Lung (tissue), 12 donors: ENCODE results near the gene ELAC2. TPM values are rescaled to one million over a fixed set of nuclear protein-coding genes. Genes with fewer than 3 reads are reported as not detected.

Experiments
- ATAC-seq: fragments of 200-7000 bp; cut with Tn5 transposase; one replicate; pipeline ENCODE4 v1.9.1; 2020; ENCODE audit warnings: moderate number of reproducible peaks; ENCODE audit not compliant: insufficient read depth, low FRiP score
- DNase-seq, 3 donors: peaks; one replicate each; pipeline ENCODE4 v3.0.0-alpha.2; 2013 to 2017
- H3K27ac ChIP-seq, 2 donors: one replicate each; pipeline ENCODE4 v1.5.1; 2013; ENCODE audit warnings: mild to moderate bottlenecking in 2 of 2, moderate library complexity in 2 of 2, control low read depth in 1 of 2, inconsistent platforms in 1 of 2, low read depth in 1 of 2, low read length in 1 of 2
- H3K27me3 ChIP-seq, 3 donors: one replicate each; pipeline ENCODE4 v1.5.1; 2013; ENCODE audit warnings: low read length in 2 of 3; ENCODE audit not compliant: control insufficient read depth in 3 of 3, insufficient read depth in 3 of 3
- H3K36me3 ChIP-seq, 4 donors: one replicate each; pipeline ENCODE4 v1.5.1; 2013; ENCODE audit warnings: low read length in 4 of 4, mild to moderate bottlenecking in 1 of 4, moderate library complexity in 1 of 4; ENCODE audit not compliant: control insufficient read depth in 4 of 4, insufficient read depth in 4 of 4
- H3K4me1 ChIP-seq, 5 donors: one replicate each; pipeline ENCODE4 v1.5.1; 2013; ENCODE audit warnings: low read length in 5 of 5, mild to moderate bottlenecking in 2 of 5, moderate library complexity in 1 of 5; ENCODE audit not compliant: control insufficient read depth in 5 of 5, insufficient read depth in 5 of 5
- H3K4me3 ChIP-seq: one replicate; pipeline ENCODE4 v1.5.1; 2013; ENCODE audit warnings: mild to moderate bottlenecking, control low read depth, moderate library complexity
- H3K9ac ChIP-seq, 2 donors: one replicate each; pipeline ENCODE4 v1.5.1; 2013; ENCODE audit warnings: low read length in 2 of 2, control low read depth in 1 of 2; ENCODE audit not compliant: insufficient read depth in 1 of 2
- H3K9me3 ChIP-seq, 4 donors: one replicate each; pipeline ENCODE4 v1.5.1; 2013; ENCODE audit warnings: low read length in 3 of 4, mild to moderate bottlenecking in 1 of 4, moderate library complexity in 1 of 4; ENCODE audit not compliant: control insufficient read depth in 4 of 4, insufficient read depth in 3 of 4
- WGBS, 2 donors: extraction: QIAGEN DNeasy Blood & Tissue Kit; methylation state at CpG; one replicate each; pipeline ENCODE4 v1.1.7; 2013; 5-methylcytosine and 5-hydroxymethylcytosine counted together
- polyA plus RNA-seq, 2 donors: library from polyadenylated mRNA; stranded (reverse); fragments of 200-250 nt; gene quantifications; one replicate each; pipeline ENCODE4 v1.2.1, GENCODE V29; 2013
- total RNA-seq, 2 donors: library from RNA; depleted of rRNA in 1 of 2; stranded (reverse); fragments of >200 nt in 1 of 2; gene quantifications; one replicate each; pipeline ENCODE4 v1.2.1, GENCODE V29; 2014 to 2021
- TF ChIP-seq, protein P1 (sequence below): IDR thresholded peaks from 2 replicates; pipeline ENCODE4 v1.5.1; 2012; ENCODE audit warnings: mild to moderate bottlenecking; ENCODE audit errors: control extremely low read depth, extremely low read depth
- donor health status: control.
- donor health status: control.
- donor health status: Bipolar disorder and iron deficiency.
- donor health status: healthy.
- donor health status: DM: yes; HTN: yes; CAD: no.

ELAC2 gene
- total and polyA plus RNA-seq, 4 donors = 24.1 to 76.4 (median 45.5) TPM

GRCh38 chr17:12995106-12995895, 22.5 kb downstream of the ELAC2 start:
- no peak for ATAC-seq

GRCh38 chr17:12994341-12995074, 23.3 kb downstream of the ELAC2 start:
- Histone ChIP-seq H3K4me3 (no peak overlapping the region), H3K9me3 (peaks cover 0 to 1% (median 0%) of the 10 kb centered on the region in 4 donors), H3K27me3 (no peaks in the 10 kb centered on the region), H3K27ac (no peak overlapping the region), H3K36me3 (peaks cover 43 to 81% (median 56%) of the 10 kb centered on the region in 4 donors), H3K4me1 (no peaks in the 10 kb centered on the region), H3K9ac (no peak overlapping the region)
- DNase-seq (no peak), ATAC-seq (no peak)
- WGBS, 2 donors = 91 to 95% methylated on average over 19 of the region's 19 CpGs
- TF ChIP-seq, protein P1, sequence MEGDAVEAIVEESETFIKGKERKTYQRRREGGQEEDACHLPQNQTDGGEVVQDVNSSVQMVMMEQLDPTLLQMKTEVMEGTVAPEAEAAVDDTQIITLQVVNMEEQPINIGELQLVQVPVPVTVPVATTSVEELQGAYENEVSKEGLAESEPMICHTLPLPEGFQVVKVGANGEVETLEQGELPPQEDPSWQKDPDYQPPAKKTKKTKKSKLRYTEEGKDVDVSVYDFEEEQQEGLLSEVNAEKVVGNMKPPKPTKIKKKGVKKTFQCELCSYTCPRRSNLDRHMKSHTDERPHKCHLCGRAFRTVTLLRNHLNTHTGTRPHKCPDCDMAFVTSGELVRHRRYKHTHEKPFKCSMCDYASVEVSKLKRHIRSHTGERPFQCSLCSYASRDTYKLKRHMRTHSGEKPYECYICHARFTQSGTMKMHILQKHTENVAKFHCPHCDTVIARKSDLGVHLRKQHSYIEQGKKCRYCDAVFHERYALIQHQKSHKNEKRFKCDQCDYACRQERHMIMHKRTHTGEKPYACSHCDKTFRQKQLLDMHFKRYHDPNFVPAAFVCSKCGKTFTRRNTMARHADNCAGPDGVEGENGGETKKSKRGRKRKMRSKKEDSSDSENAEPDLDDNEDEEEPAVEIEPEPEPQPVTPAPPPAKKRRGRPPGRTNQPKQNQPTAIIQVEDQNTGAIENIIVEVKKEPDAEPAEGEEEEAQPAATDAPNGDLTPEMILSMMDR = no peak

More at GRCh38 chr17:12995106-12995895, 22.5 kb downstream of the ELAC2 start:
- no peaks in the 10 kb centered on the region for H3K27me3 ChIP-seq
- H3K27ac ChIP-seq = no peak overlapping the region
- TF ChIP-seq, protein P1 = no peak
- H3K4me3 ChIP-seq = no peak overlapping the region
- peaks cover 0 to 1% (median 0%) of the 10 kb centered on the region in 4 donors for H3K9me3 ChIP-seq
- H3K9ac ChIP-seq = no peak overlapping the region
- DNase-seq = no peak
- H3K4me1 ChIP-seq = no peaks in the 10 kb centered on the region
- 95 to 96% methylated on average over 11 of the region's 11 CpGs for WGBS, 2 donors
- H3K36me3 ChIP-seq = peaks cover 48 to 83% (median 56%) of the 10 kb centered on the region in 4 donors

- Histone ChIP-seq H3K27ac (no peak overlapping the region), H3K27me3 (no peaks in the 10 kb centered on the region), H3K4me3 (no peak overlapping the region), H3K9me3 (peaks cover 0 to 1% (median 0%) of the 10 kb centered on the region in 4 donors), H3K9ac (no peak overlapping the region), H3K36me3 (peaks cover 39 to 74% (median 53%) of the 10 kb centered on the region in 4 donors), H3K4me1 (no peaks in the 10 kb centered on the region)
- 94 to 97% methylated on average over 14 of the region's 14 CpGs for WGBS, 2 donors
- DNase-seq (no peak), ATAC-seq (no peak)
- TF ChIP-seq, protein P1 = no peak
Measured at GRCh38 chr17:12993631-12994030, 24.2 kb downstream of the ELAC2 start.
